Epithelial cell of esophagus (primary cell): ENCODE data around the gene CCL27.
"Not testable (repeated sequence)": the region's sequence is repeated elsewhere in the genome, so short reads cannot be mapped to it uniquely, and the experiment has no call there.

ENCODE experiments used
- DNase-seq: peaks from one replicate; pipeline ENCODE4 v3.0.0; 2010; ENCODE audit warnings: low read depth
- H3K4me3 ChIP-seq: 2 replicates; pipeline ENCODE4 v1.5.1; 2011; ENCODE audit warnings: mild to moderate bottlenecking, low read length, control low read depth
- TF ChIP-seq, protein P1 (sequence below): IDR thresholded peaks from 2 replicates; pipeline ENCODE4 v1.5.1; 2011; ENCODE audit warnings: low read depth, mild to moderate bottlenecking, low read length, control low read depth, inconsistent platforms; ENCODE audit not compliant: insufficient read depth; ENCODE audit errors: missing control alignments

CCL27 gene

DNA sequence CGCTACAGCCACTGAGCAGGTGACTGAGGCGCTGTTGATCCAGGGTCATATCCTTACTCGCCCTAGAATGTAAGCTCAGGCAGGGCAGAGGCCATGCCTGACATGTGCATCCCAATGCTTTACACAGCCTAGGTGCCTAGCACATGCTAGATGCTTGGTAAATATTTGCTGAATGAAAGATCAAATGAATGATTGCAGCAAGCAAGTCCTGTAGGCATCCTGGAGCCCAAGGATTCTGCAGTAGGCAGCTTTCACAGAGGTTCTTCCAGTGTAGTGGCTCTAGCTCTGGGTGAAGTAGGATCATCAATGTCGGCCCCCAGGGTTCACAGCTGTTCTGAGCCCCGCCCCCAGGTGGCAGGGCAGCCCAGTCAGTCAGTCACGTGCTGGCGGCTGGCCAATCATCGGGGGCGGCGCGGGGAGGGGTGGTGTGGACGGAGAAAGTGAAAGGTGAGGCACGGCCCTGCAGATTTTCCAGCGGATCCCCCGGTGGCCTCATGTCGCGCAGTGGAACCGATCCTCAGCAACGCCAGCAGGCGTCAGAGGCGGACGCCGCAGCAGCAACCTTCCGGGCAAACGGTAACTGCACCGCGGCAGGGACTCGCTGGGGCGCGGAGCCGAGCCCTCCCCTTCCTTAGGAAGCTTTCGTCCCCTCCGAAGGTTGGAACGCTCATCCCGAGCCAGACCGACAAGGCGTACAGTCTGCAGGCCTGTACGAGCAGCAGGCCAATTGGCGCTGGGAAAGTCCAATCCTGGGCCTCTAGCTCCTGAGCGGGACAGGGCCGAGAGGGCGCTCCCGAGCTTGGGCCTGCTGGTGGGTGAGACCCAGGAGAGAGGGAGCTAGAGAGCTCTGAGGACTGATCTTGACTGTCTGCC is 16.0 kb downstream of the CCL27 start, which contains the start of gene GALT:
Gene GALT (plus strand): TSS at position 465 of the 873 bp plus-strand sequence. CDS start 30 bp downstream, at position 495.
- peak within 1 kb of the TSS; percentile 73 for H3K4me3 ChIP-seq
- DNase-seq: peak; percentile 86
- TF ChIP-seq, protein P1, sequence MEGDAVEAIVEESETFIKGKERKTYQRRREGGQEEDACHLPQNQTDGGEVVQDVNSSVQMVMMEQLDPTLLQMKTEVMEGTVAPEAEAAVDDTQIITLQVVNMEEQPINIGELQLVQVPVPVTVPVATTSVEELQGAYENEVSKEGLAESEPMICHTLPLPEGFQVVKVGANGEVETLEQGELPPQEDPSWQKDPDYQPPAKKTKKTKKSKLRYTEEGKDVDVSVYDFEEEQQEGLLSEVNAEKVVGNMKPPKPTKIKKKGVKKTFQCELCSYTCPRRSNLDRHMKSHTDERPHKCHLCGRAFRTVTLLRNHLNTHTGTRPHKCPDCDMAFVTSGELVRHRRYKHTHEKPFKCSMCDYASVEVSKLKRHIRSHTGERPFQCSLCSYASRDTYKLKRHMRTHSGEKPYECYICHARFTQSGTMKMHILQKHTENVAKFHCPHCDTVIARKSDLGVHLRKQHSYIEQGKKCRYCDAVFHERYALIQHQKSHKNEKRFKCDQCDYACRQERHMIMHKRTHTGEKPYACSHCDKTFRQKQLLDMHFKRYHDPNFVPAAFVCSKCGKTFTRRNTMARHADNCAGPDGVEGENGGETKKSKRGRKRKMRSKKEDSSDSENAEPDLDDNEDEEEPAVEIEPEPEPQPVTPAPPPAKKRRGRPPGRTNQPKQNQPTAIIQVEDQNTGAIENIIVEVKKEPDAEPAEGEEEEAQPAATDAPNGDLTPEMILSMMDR: peak; percentile 45

DNA sequence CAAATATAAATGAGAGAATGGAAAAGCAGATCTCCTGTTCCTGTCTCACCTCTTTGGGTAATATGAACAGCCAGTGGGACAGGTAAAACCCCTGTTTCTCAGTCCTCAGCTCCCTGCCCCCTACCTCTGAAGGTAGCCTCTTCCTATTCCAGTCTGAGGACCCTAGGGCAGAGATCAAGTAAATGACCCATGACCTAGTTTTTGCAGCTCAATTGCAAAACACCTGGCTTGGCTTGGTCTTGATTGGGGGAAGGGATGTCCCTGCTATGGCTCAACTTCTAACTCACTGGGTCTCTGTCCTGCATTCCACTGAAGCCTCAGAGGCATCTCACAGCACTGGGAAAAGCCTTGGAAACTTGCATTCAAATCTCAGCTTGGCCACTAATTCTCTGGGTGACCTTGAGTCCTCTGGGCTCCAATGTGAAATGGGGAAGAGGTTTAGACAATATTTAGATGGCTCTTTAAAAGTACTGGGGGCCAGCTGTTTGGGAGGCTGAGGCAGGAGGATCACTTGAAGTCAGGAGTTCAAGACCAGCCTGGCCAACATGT is 17.6 kb downstream of the CCL27 start:
- DNase-seq: no peak
- H3K4me3 ChIP-seq: no peak overlapping the region
- TF ChIP-seq, protein P1: no peak

DNA sequence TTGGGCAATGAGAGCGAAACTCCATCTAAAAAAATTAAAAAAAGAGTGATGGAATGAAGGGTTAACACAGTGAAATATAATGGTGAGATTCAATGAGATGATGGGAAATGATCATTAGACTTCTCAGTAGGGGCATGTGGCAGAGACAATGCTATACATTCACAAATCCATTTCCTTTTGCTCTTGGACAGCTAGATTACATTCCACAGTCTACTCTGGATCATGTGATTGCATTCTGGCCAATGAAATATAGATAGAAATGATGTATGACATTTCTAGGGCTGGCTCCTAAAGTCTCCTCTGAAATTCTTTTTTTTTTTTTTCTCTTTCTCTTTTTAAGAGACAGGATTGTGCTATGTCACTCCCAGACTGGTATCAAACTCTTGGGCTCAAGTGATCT is 19.8 kb downstream of the CCL27 start:
- DNase-seq: no peak
- no peak overlapping the region for H3K4me3 ChIP-seq
- TF ChIP-seq, protein P1: no peak

DNA sequence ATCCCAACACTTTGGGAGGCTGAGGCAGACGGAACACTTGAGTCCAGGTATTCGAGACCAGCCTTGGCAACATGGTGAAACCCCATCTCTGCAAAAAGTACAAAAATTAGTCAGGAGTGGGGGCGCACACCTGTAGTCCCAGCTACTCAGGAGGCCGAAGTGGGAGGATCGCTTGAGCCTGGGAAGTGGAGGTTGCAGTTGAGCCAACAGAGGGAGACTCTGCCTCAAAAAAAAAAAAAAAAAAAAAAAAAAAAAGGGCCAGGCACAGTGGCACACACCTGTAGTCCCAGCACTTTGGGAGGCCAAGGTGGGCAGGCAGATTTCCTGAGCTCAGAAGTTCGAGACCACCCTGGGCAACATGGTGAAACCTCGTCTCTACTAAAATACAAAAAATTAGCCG is 23.1 kb downstream of the CCL27 start:
- DNase-seq, H3K4me3 ChIP-seq: not testable (repeated sequence)

DNA sequence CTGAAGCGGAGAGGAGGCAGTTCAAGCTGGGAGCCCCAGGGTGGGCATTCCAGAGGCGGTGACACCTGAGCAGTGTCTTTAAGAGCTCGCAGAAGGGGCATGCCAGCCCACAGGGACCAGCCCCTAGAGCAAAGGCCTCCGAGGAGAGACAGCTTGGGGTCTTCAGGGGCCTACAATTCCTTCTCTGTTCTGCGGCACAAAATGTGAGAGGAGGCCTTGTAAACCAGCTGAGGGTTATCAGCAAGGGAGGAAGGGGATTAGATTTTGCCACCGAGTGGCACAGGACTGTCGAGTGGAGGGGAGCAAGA is 24.4 kb downstream of the CCL27 start:
- TF ChIP-seq, protein P1: no peak
- no peak for DNase-seq
- H3K4me3 ChIP-seq: peak overlapping the region; percentile 86

DNA sequence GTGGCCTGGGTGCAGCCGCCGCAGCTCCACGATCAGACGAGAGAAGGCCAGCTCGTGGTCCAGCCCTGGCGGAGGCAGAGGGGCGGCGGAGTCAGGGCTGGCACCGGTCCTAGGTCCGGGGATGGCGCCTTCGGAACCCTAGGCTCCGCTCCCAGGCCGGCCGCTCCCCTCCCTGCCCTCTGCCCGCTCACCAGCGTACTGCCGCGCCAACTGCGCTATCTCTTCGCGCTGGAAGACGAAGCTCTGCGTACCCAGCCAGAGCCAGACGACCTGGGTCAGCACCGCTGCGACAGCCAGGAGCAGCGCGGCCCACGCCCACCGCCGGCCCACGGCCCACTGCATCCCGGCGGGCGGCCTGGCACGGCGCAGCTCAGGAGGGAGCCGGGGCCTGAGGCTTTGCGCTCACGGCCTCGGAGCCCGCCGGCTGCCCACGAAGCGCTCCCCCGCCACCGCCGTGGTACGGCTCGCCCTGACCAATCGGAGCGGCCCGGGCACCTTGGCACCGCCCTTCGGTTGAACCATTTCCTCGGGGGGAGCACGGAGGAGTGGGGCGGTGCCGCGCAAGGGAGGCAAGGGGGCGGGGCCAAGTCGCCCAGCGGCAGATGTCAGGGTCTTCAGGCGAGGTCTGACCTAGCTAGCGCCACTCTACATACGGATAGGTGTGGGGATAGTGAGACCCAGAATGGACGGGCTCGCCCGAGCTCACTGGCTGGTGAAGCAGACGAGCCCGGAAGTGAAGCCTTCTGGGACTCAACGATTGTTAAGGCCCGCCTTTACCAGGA is 24.9 kb downstream of the CCL27 start, which contains the start of gene SIGMAR1:
Gene SIGMAR1 (minus strand): TSS at position 432 of the 782 bp plus-strand sequence. CDS start 90 bp downstream, at position 342.
- peak within 1 kb of the TSS; percentile 86 for H3K4me3 ChIP-seq
- TF ChIP-seq, protein P1: no peak

DNA sequence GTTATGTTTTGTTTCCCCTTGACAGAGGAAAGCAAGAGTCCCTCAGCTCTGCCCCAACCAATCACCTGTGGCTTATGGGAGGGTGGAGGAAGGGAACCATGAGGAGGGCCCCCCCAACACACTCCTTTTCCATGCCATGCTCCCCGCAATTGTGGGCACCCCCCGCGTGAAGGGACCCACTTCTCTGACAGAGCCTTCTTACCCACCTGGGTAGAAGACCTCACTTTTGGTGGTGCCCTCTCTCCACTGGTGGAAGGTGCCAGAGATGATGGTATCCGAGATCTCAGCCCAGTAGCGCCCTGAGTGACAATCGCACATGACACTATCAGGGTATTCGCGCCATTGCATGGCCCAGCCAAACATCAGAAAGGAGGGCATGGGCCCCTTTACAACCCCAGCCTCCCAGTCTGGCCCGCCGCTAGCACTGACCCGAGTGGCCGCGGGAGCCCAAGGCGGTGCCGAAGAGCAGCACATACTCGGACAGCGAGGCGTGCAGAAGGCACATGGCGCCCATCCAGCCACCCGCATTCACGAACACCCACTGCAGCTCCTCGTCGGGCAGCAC is 25.6 kb downstream of the CCL27 start:
- TF ChIP-seq, protein P1: no peak
- DNase-seq: no peak
- peak overlapping the region; percentile 86 for H3K4me3 ChIP-seq

More for the DNA sequence above, 24.9 kb downstream of the CCL27 start, which contains the start of gene SIGMAR1:
- DNase-seq: peak; percentile 94
